Measurements from ENCODE around the gene ASCC3. TPM values are rescaled to one million over a fixed set of nuclear protein-coding genes. Genes with fewer than 3 reads are reported as not detected.

Gene ASCC3
- total RNA-seq, 4 donors from 2014 or later = 20.3 to 26.2 (median 22.4) TPM

GRCh38 chr6:100865525-100865924 is 15.6 kb downstream of the ASCC3 start:
- intact Hi-C loops (cut with DNase I) = no loop called here
- Histone ChIP-seq H3K9me3 (no peaks in the 10 kb centered on the region), H3K4me3 (no peak overlapping the region), H3K4me1 (no peaks in the 10 kb centered on the region), H3K36me3 (peaks cover 5 to 52% (median 27%) of the 10 kb centered on the region in 4 donors), H3K27ac (replicated peaks in 1 of 4) (no peak overlapping the region), H3K27me3 (no peaks in the 10 kb centered on the region)
- TF ChIP-seq POLR2AphosphoS5 (IDR thresholded peaks at IDR 0.05) (no peak), CTCF (IDR thresholded peaks at IDR 0.05) (no peak), POLR2A (IDR thresholded peaks at IDR 0.05; ENCODE audit: low read depth) (no peak), EP300 (IDR thresholded peaks at IDR 0.05) (no peak)
- DNase-seq (ENCODE audit: extremely low spot score) = no peak
- 95% methylated on average over 2 of the region's 2 CpGs for WGBS

GRCh38 chr6:100862063-100862462 is 19.1 kb downstream of the ASCC3 start:
- H3K9me3 ChIP-seq = no peaks in the 10 kb centered on the region
- H3K4me1 ChIP-seq = no peaks in the 10 kb centered on the region
- intact Hi-C loops (cut with DNase I) = no loop called here
- TF ChIP-seq EP300 (IDR thresholded peaks at IDR 0.05) = no peak
- TF ChIP-seq POLR2A (IDR thresholded peaks at IDR 0.05; ENCODE audit: low read depth) = no peak
- TF ChIP-seq POLR2AphosphoS5 (IDR thresholded peaks at IDR 0.05) = no peak
- TF ChIP-seq CTCF (IDR thresholded peaks at IDR 0.05) = no peak
- H3K4me3 ChIP-seq = no peak overlapping the region
- no peak overlapping the region for H3K27ac ChIP-seq (replicated peaks in 1 of 4)
- WGBS = 97% methylated on average over 2 of the region's 2 CpGs
- no peaks in the 10 kb centered on the region for H3K27me3 ChIP-seq
- peaks cover 5 to 54% (median 29%) of the 10 kb centered on the region in 4 donors for H3K36me3 ChIP-seq
- no peak for DNase-seq (ENCODE audit: extremely low spot score)

- TF ChIP-seq CTCF (IDR thresholded peaks at IDR 0.05) (no peak), EP300 (IDR thresholded peaks at IDR 0.05) (no peak), POLR2AphosphoS5 (IDR thresholded peaks at IDR 0.05) (no peak), POLR2A (IDR thresholded peaks at IDR 0.05; ENCODE audit: low read depth) (no peak)
- Histone ChIP-seq H3K4me1 (no peaks in the 10 kb centered on the region), H3K27me3 (no peaks in the 10 kb centered on the region), H3K9me3 (no peaks in the 10 kb centered on the region), H3K36me3 (peaks cover 0 to 11% (median 5%) of the 10 kb centered on the region in 4 donors), H3K27ac (replicated peaks in 1 of 4) (no peak overlapping the region), H3K4me3 (no peak overlapping the region)
- no peak for DNase-seq (ENCODE audit: extremely low spot score)
- intact Hi-C loops (cut with DNase I) = no loop called here
Observed at GRCh38 chr6:100856146-100856545, 25.0 kb downstream of the ASCC3 start.

- intact Hi-C loops (cut with DNase I) = no loop called here
- DNase-seq (ENCODE audit: extremely low spot score) = no peak
- Histone ChIP-seq H3K36me3 (peaks cover 0 to 13% (median 8%) of the 10 kb centered on the region in 4 donors), H3K9me3 (no peaks in the 10 kb centered on the region), H3K4me3 (no peak overlapping the region), H3K27ac (replicated peaks in 1 of 4) (no peak overlapping the region), H3K4me1 (no peaks in the 10 kb centered on the region), H3K27me3 (no peaks in the 10 kb centered on the region)
- TF ChIP-seq EP300 (IDR thresholded peaks at IDR 0.05) (no peak), CTCF (IDR thresholded peaks at IDR 0.05) (no peak), POLR2A (IDR thresholded peaks at IDR 0.05; ENCODE audit: low read depth) (no peak)
- over 99% methylated on average over 12 of the region's 12 CpGs for WGBS
Observed at GRCh38 chr6:100851819-100852218, 29.3 kb downstream of the ASCC3 start.

GRCh38 chr6:100850174-100850573 is 31.0 kb downstream of the ASCC3 start:
- no peak for TF ChIP-seq POLR2A (IDR thresholded peaks at IDR 0.05; ENCODE audit: low read depth)
- no peak for TF ChIP-seq CTCF (IDR thresholded peaks at IDR 0.05)
- TF ChIP-seq POLR2AphosphoS5 (IDR thresholded peaks at IDR 0.05) = no peak
- no peak for TF ChIP-seq EP300 (IDR thresholded peaks at IDR 0.05)
- 89% methylated on average over 2 of the region's 2 CpGs for WGBS
- no peaks in the 10 kb centered on the region for H3K27me3 ChIP-seq
- peaks cover 0 to 13% (median 8%) of the 10 kb centered on the region in 4 donors for H3K36me3 ChIP-seq
- no peaks in the 10 kb centered on the region for H3K4me1 ChIP-seq
- H3K27ac ChIP-seq (replicated peaks in 1 of 4) = no peak overlapping the region
- no peak overlapping the region for H3K4me3 ChIP-seq
- H3K9me3 ChIP-seq = no peaks in the 10 kb centered on the region
- intact Hi-C loops (cut with DNase I) = no loop called here
- DNase-seq (ENCODE audit: extremely low spot score) = no peak
